Ovary (tissue), 9 donors: Measurements from ENCODE around the gene GALNTL6. TPM values are rescaled to one million over a fixed set of nuclear protein-coding genes. Genes with fewer than 3 reads are reported as not detected.

Experiments used
- DNase-seq, 5 donors: peaks; one replicate each; pipeline ENCODE4 v3.0.0-alpha.2; 2019 to 2020
- H3K27ac ChIP-seq, 2 donors: fragments of 200-600 bp; one replicate each; pipeline versions ENCODE4 v1.5.1 to v1.8.0; 2019 to 2022
- H3K27me3 ChIP-seq: fragments of 200-600 bp; one replicate; pipeline ENCODE4 v1.8.0; 2022
- H3K36me3 ChIP-seq: fragments of 200-600 bp; sonication (generic); one replicate; pipeline ENCODE4 v1.5.1; 2019
- H3K4me1 ChIP-seq: one replicate; pipeline ENCODE4 v1.8.1; 2013; ENCODE audit warnings: mild to moderate bottlenecking, moderate library complexity; ENCODE audit not compliant: insufficient read depth
- H3K4me3 ChIP-seq: fragments of 200-600 bp; sonication (generic); one replicate; pipeline ENCODE4 v1.5.1; 2017
- H3K9me3 ChIP-seq, 2 donors: fragments of 200-600 bp in 1 of 2; sonication (generic) in 1 of 2; one replicate each; pipeline versions ENCODE4 v1.5.1 to v1.8.1; 2013 to 2019; ENCODE audit warnings: mild to moderate bottlenecking in 1 of 2, moderate library complexity in 1 of 2
- CTCF ChIP-seq, 3 donors: fragments of 450-650 bp in 2 of 3; fragments of 200-600 bp in 1 of 3; IDR thresholded peaks; one replicate each; pipeline versions ENCODE4 v1.5.1 to v1.8.0; 2016 to 2022; ENCODE audit warnings: antibody characterized with exemption in 3 of 3, mild to moderate bottlenecking in 1 of 3
- EP300 ChIP-seq: sonication (generic); formaldehyde crosslinking; IDR thresholded peaks from one replicate; pipeline ENCODE4 v1.6.1; 2017; ENCODE audit warnings: antibody characterized with exemption
- POLR2A ChIP-seq: fragments of 450-650 bp; IDR thresholded peaks from one replicate; pipeline ENCODE4 v1.6.1; 2017; ENCODE audit warnings: antibody characterized with exemption, mild to moderate bottlenecking, moderate library complexity
- WGBS, 3 donors: extraction: QIAGEN DNeasy Blood & Tissue Kit in 1 of 3; methylation state at CpG; one replicate each; pipeline versions ENCODE4 v1.1.5 to v1.1.7; 2013 to 2017; 5-methylcytosine and 5-hydroxymethylcytosine counted together
- intact Hi-C, 4 donors: fragments of 100-400 bp; cut with DNase I; formaldehyde crosslinking; loops; one replicate each; pipeline versions ENCODE4 v1.11.0 to v1.15.1; 2022 to 2023
- polyA plus RNA-seq, 2 donors: library from polyadenylated mRNA; stranded (reverse); fragments of 200-250 nt in 1 of 2; fragments of 350-450 nt in 1 of 2; fragmentation: Illumina TruSeq in 1 of 2; extraction: RNeasy Lipid Tissue Mini Kit (QIAGEN cat#74804) in 1 of 2; gene quantifications; one replicate each; pipeline ENCODE4 v1.2.3, GENCODE V29; 2013 to 2014
- total RNA-seq, 7 donors: library from RNA; depleted of rRNA in 2 of 7; stranded (reverse); fragments of >200 nt in 2 of 7; fragmentation: NEBNext Ultra II Directional in 3 of 7; extraction: Animal tissue kit (Norgen Biotek cat#: 25700) in 3 of 7; gene quantifications; one replicate each; pipeline versions ENCODE4 v1.1.0 to v1.2.4, GENCODE V29; 2016 to 2023
- donor health status: DM: no; HTN: no; CAD: no; lungs with moderate emphysema.
- donor health status: DM: no; HTN: no; CAD: no.
- donor health status: Bipolar disorder and iron deficiency.
- donor health status: DM: yes; HTN: yes; CAD: no.
- donor health status: DM: no; HTN: no; CAD: no.
- donor health status: DM: yes; HTN: yes; CAD: no.

The GALNTL6 gene
- total and polyA plus RNA-seq, 9 donors = 0.11 to 1.8 TPM; not detected in 7

- no peak overlapping the region for H3K27ac ChIP-seq
- H3K4me1 ChIP-seq = no peaks in the 10 kb centered on the region
- H3K27me3 ChIP-seq = no peaks in the 10 kb centered on the region
- intact Hi-C loops = no loop called here
- TF ChIP-seq POLR2A = no peak
- TF ChIP-seq CTCF (IDR thresholded peaks at IDR 0.05) = no peak
- TF ChIP-seq EP300 = no peak
- H3K4me3 ChIP-seq = no peak overlapping the region
- WGBS, 3 donors = 74 to 76% (median 75%) methylated on average over 5 of the region's 5 CpGs
- no peak for DNase-seq
- no peaks in the 10 kb centered on the region for H3K9me3 ChIP-seq
- no peaks in the 10 kb centered on the region for H3K36me3 ChIP-seq
Measured at GRCh38 chr4:172927096-172927814, 1114.1 kb downstream of the GALNTL6 start.

GRCh38 chr4:172928347-172928746 lies 1115.1 kb downstream of the GALNTL6 start:
- Histone ChIP-seq H3K4me1 (no peaks in the 10 kb centered on the region), H3K27ac (no peak overlapping the region), H3K9me3 (no peaks in the 10 kb centered on the region), H3K27me3 (no peaks in the 10 kb centered on the region), H3K4me3 (no peak overlapping the region), H3K36me3 (no peaks in the 10 kb centered on the region)
- TF ChIP-seq EP300 = no peak
- TF ChIP-seq POLR2A = no peak
- no peak for DNase-seq
- intact Hi-C loops = no loop called here

GRCh38 chr4:172938072-172938829 lies 1125.0 kb downstream of the GALNTL6 start:
- H3K9me3 ChIP-seq = no peaks in the 10 kb centered on the region
- H3K4me1 ChIP-seq = no peaks in the 10 kb centered on the region
- DNase-seq = no peak
- H3K4me3 ChIP-seq = no peak overlapping the region
- 41 to 53% (median 45%) methylated on average over 6 of the region's 6 CpGs for WGBS, 3 donors
- H3K27ac ChIP-seq = no peak overlapping the region
- TF ChIP-seq CTCF (IDR thresholded peaks at IDR 0.05) = no peak
- no peaks in the 10 kb centered on the region for H3K36me3 ChIP-seq
- no peaks in the 10 kb centered on the region for H3K27me3 ChIP-seq
- intact Hi-C loops = no loop called here

- Histone ChIP-seq H3K36me3 (no peaks in the 10 kb centered on the region), H3K4me1 (no peaks in the 10 kb centered on the region), H3K27ac (no peak overlapping the region), H3K4me3 (no peak overlapping the region), H3K27me3 (no peaks in the 10 kb centered on the region), H3K9me3 (no peaks in the 10 kb centered on the region)
- DNase-seq = no peak
- intact Hi-C loops = no loop called here
- 90 to 97% (median 91%) methylated on average over 1 of the region's 1 CpG for WGBS, 3 donors
- no peak for TF ChIP-seq EP300
- TF ChIP-seq POLR2A = no peak
- no peak for TF ChIP-seq CTCF (IDR thresholded peaks at IDR 0.05)
Measured at GRCh38 chr4:172938870-172939269, 1125.7 kb downstream of the GALNTL6 start.

GRCh38 chr4:172942840-172943239 lies 1129.6 kb downstream of the GALNTL6 start:
- no peaks in the 10 kb centered on the region for H3K9me3 ChIP-seq
- H3K4me3 ChIP-seq = no peak overlapping the region
- H3K36me3 ChIP-seq = no peaks in the 10 kb centered on the region
- no peak for TF ChIP-seq EP300
- TF ChIP-seq CTCF (IDR thresholded peaks at IDR 0.05) = no peak
- no peak for TF ChIP-seq POLR2A
- intact Hi-C loops = no loop called here
- H3K4me1 ChIP-seq = no peaks in the 10 kb centered on the region
- no peak overlapping the region for H3K27ac ChIP-seq
- H3K27me3 ChIP-seq = no peaks in the 10 kb centered on the region
- WGBS, 3 donors = 52 to 63% (median 57%) methylated on average over 3 of the region's 3 CpGs
- no peak for DNase-seq
